NOMO-1 treated with DMSO at 0.1 percent for 48 hours (cell line): ENCODE data around the gene RAD51C.
"Not testable (repeated sequence)": the region's sequence is repeated elsewhere in the genome, so short reads cannot be mapped to it uniquely, and the experiment has no call there.

Experiments
- DNase-seq: peaks from one replicate; lab custom pipeline; 2025; ENCODE audit not compliant: unreplicated experiment; lab: John Stamatoyannopoulos, UW

The RAD51C gene

DNA sequence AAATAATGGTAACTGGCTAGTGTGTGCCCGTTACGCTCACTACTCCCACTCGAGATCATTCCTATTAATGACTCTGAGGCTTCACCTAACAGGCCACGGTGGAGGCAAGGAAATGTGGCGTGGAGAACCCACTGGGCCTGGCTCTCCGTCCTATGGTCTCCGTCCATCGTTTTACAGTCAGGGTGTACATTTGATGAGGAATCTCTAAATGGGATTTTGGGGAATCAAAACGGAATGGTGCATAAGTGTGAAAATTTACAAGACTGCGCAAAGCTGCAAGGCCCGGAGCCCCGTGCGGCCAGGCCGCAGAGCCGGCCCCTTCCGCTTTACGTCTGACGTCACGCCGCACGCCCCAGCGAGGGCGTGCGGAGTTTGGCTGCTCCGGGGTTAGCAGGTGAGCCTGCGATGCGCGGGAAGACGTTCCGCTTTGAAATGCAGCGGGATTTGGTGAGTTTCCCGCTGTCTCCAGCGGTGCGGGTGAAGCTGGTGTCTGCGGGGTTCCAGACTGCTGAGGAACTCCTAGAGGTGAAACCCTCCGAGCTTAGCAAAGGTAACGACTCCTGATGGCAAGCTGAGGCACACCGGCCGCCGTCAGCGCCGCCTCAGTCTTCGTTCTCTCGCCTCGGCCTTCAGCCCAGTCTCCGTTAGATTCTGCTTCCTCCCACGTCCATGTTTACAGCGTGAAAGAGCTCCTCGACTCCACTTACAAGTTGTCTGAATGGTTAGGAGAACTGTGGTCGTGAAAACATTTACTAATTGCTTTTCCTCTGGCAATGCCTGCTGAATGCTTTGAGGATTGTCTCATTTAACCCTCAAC is at the start of gene RAD51C:
Gene RAD51C, plus strand, starts transcription at position 364 of the 817 bp plus-strand sequence. Its CDS starts 42 bp downstream, at position 406.
- DNase-seq: peak; percentile 91

DNA sequence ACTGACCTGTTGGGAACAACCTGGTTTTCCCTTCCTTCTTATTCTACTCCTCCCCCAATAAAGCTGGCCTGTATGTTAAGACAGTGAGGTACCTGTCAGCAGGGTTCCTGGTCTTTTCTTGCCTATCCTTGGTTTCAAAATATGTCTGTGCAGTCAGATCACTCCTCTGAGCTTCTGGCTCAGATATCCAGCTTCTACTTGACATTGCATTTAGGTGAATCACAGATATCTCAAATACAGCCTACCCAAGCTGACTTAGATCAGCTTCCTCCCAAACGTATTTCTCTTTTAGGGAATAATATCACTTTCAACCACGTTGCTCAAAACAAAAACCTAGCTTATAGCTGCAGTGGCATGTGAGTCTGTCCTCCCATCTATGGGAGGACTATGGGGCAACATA is 49.3 kb upstream of the RAD51C start:
- DNase-seq: no peak

DNA sequence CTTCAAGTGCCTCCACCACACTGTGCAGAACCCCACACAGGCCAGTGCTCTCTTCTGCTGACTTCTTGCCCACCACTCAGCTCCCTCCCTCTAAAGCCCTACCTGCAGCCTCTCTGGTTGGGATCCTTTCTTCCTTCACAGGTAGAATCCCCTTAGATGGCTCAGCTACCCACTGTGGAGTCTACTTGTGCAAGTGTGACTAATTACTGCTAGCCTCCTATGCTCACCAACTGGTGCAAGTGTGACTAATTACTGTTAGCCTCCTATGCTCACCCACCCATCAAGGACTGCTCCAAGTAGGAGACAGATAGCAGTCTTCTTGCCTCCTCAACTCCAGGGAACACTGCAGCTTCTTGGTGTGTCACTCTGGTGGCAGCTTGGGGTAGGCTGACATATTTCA is 44.2 kb upstream of the RAD51C start:
- no peak for DNase-seq

DNA sequence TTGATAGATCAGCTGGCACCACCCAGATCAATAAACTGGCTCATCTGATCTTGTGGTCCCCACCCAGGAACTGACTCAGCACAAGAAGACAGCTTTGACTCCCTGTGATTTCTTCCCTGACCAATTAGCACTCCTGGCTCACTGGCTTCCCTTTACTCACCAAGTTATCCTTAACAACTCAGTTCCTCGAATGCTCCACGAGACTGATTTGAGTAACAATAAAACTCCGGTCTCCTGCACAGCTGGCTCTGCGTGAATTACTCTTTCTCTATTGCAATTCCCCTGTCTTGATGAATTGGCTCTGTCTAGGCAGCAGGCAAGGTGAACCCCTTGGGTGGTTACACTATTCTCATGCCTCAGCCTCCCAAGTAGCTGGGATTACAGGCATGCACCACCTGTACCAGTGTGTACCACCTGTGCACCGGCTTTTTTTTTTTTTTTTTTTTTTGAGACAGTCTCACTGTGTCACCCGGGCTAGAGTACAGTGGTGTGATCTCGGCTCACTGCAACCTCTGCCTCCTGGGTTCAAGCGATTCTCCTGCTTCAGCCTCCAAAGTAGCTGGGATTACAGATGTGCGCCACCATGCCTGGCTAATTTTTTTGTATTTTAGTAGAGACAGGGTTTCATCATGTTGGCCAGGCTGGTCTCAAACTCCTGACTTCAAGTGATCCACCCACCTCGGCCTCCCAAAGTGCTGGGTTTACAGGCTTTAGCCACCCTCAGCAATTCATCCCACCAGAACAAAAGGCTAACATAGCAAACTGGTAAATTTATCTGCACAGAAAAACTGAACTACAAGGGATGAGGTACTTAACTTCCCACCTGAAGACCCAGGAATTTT is 34.2 kb upstream of the RAD51C start:
- not testable (repeated sequence) for DNase-seq

DNA sequence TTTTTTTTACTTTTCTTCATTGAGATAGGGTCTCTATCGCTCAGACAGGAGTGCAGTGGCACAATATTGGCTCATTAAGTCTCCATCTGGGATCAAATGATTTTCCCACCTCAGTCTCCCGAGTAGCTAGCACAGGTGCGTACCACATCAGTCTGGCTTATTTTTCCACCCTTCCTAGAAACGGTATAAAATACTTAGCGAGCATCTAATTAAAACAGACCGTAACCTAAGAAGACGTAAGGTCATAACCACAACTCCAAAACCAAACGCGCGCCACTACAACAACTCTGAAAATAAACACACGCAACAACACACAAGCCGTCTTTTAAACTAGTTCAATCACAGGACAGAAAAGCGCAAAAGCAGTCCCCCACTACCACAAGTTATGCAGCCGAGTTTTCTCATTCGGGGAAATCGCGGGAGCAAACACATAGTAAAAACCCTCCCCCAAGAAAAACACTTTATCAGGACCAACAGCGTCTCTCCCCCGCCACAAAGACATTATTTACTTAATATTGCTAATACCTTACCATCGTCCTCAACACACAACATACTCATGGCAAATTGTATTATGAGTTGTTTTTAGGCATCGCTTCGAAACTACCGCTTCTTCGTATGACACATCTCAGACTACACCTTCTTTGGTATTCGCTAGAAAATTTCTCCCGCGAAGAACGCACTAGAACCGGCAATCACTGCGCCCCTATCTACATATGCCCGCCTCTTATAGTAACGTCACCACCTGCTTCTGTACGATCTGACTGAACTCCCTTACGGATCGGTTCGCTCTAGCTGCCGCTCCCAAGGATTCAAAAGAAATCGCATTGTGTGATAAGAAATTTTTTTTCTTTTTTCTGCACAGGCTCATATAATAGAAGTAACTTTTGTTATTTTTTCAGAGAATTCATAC is 33.3 kb upstream of the RAD51C start:
- peak; percentile 89 for DNase-seq

DNA sequence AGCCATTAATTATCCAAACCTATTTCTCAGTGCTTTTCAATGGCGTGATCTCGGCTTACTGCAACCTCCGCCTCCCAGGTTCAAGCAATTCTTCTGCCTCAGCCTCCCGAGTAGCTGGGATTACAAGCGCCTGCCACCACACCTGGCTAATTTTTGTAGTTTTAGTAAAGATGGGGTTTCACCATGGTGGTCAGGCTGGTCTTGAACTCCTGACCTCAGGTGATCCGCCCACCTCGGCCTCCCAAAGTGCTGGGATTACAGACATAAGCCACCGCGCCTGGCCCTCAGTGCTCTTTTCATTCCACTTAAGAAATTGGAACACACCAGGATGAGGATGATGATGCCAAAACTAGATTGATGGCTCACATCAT is 32.7 kb upstream of the RAD51C start:
- DNase-seq: not testable (repeated sequence)

DNA sequence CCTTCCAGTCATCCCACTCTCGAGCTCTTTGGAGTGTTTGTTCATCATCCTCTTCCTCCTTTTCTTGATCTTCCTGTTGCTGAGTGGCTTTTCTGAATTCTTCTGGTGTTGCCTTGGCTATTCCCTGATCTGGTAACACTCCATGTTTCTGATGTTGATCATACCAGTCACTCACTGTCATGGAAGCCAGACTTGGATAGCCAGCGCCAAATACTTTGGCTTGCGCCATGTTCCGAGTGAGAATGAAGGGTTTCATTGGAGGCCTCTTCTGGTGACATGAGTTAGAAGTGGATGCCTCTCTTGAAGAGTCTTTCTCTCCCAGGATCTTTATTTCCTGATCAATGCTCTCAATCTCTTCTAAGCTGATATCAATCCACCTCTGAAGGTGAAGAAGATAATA is 31.8 kb upstream of the RAD51C start:
- no peak for DNase-seq

DNA sequence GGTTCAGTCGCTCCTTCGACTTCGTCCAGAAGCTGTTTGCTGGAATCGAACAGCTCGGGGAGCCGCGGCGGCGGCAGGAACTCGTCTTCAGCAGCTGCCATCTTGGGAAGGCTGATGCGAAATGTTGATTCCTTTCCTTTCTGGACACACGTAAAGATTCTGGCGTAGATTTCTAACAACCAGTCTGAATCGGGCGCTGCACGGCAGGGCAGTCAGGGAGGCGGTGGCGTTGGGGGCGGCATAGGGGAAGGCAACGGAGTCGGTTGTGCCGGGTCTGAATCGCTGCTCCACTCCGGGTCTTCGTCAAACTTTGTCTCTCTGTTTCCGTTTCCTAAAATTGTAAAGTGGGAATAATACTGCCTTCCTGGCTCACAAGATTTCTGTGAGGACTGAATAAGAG is 30.9 kb upstream of the RAD51C start:
- DNase-seq: no peak

DNA sequence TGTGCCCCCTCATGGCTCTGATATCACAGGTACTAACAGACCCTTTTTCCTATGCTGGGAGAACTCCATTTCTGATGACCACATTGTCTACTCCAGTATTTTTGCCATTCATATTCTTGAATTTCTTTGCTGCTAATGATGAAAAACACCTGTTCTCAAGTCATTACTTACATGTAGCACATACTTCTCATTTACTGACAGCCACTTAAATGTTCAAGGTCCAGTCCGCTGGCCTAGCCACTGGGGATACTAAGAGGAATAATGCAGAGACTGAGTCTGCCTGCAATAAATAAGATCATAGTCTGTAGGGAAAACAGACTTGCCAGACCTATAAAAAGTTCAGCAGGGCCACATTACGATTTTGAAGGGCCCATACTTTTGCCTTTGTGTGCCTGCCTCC is 28.1 kb upstream of the RAD51C start:
- DNase-seq: no peak

DNA sequence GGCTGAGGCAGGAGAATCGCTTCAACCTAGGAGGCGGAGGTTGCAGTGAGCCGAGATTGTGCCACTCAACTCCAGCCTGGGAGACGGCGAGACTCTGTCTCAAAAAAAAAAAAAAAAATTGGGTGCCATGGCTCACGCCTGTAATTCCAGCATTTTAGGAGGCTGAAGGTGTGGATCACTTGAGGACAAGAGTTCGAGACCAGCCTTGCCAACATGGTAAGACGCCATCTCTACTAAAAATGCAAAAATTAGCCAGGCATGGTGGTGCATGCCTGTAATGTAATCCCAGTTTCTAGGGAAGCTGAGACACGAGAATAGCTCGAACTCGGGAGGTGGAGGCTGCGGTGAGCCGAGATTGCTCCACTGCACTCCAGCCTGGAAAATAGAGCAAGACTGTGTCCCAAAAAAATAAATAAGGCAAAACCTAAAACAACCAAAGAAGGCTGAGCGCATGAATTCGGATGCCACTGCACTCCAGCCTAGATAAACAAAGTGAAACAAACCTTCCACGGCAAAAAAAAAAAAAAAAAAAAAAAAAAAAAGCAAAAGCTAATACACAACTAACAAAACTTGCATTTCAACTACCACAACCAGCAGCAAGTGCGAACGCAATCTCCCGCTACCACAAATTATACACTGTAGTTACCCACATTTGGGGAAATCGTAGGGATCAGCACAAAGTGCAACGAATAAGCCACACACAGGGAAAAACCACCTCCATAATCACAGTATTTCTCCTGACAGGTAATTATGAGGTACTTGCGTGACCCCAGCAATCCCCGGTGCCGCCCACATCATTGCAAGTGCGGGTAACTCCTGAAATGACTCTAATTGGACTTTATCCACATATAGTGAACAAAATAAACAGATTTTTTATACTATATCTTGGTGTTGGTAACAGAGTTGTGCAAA is 26.2 kb upstream of the RAD51C start:
- DNase-seq: no peak

DNA sequence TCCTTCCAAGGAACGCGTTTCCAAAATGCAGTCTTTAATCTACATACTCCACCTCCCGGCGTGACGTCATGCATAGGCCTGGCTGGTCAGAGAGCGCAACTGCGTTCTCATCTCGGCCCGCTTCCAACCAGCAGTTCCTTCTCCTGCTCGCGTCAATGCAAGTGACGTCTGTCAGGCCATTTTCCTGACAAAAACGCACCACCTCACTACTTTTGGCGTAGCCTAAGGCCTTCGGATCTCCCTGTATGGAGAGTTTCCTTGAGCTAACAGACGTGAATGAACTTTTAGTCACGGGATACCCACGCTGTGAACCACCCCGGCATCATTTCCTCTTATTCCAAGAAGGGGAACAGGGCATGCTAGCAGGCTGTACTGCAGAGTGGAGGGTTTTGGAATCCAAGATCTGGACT is 25.5 kb upstream of the RAD51C start:
- peak; percentile 89 for DNase-seq

DNA sequence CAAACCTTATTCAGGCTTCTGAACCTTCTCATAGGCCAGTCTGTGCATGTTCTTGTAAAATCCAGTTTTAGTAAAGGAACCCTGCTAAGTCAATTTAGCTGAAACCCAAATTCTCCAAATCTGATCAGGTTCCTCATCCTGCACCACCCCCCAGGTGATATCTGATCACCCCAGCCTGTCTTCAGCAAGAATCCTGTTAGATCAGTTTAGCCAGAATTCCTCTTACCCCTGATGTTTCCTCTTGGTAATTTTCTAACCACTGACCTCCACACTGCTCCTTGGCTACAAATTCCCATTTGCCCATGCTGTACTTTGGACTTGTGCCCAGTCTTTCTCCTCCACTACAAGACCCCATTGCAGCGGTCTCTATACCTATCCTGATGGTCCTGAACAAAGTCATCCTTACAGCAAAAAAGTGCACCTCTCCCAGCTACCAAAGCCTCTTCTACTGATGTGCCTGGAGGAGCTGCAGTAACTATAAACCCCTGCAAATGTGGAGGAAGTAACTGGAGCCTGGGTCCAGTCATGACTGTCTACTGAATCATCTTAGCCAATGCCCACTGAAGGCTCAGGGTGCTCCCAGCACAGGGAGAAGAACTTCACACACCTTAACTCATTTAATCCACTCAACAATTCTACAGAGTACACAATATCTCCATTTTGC is 24.3 kb upstream of the RAD51C start:
- no peak for DNase-seq

DNA sequence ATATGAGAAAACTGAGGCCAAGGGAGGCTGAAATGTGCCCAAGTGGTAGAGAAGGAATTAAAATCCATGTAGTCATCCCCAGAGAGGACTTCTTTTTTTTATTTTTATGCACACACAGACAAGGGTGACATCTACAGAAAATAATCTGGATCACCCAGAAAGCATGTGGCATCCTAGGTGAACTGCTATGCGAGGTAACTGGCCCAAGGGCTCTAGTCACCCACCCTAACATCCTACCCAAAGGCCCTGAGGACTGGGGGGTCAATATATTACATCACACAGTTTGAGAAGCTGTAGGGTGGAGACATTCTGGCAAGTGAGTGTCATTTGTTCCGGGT is 23.8 kb upstream of the RAD51C start:
- DNase-seq: no peak

DNA sequence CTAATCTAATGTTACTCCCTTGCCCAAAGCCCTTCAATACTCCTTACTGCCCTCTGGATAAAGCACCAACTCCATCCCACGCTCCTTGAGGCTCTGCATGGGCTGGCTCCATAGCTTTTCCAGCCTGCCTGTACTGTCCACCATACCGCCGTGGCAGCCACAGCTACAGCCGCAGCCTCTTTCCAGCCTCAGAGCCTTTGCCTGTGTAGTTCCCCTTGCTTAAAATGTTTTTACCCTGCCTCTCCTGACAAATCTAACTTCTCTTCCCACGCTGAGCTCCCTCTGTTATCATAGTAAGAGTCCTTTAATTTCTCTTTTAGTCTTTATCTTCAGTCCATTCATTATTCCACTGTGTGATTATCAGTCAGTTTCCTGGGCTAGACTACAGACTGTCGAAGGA is 22.5 kb upstream of the RAD51C start:
- no peak for DNase-seq

DNA sequence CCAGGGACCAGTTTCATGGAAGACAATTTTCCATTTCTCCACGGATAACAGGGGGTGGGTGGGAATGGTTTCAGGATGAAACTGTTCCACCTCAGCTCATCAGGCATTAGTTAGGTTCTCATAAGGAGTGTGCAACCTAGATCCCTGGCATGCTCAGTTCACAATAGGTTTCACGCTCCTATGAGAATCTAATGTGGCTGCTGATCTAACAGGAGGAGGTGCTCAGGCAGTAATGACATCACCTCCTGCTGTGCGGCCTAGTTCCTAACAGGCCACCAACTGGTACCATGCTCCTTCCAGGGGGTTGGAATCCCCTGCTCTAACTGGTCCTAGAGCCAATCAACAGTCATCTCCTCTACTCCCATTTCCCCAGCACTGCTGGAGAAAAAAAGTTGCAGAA is 20.4 kb upstream of the RAD51C start:
- no peak for DNase-seq

DNA sequence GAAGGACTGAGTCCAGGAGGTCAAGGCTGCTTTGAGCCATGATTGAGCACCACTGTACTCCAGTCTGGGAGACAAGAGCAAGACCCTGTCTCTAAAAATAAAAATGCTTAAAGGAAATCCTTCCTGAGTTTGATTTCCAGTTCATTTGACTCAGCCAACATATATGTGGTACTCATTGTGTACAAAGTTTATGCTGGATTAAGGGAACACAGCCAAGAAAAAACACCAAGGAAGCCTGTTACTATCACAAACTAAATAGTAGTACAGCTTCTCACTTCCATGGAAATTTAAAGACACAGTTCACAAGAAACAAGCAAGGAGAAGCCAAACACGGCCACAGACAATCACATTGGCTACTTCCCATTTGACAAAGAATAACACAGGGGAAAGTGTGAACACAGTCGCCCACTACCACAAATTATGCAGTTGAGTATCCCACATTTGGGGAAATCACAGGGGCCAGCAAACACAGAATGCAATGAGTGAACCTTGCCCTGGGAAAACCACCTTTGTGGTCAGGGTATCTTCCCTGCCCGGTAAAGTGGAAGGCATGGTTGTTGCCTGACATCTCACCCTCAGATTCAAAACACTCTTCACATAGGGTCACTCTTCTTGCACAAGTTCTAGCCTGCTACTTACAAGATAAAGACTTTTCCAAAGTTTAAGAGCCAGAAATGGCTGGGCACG is 15.1 kb upstream of the RAD51C start:
- no peak for DNase-seq

DNA sequence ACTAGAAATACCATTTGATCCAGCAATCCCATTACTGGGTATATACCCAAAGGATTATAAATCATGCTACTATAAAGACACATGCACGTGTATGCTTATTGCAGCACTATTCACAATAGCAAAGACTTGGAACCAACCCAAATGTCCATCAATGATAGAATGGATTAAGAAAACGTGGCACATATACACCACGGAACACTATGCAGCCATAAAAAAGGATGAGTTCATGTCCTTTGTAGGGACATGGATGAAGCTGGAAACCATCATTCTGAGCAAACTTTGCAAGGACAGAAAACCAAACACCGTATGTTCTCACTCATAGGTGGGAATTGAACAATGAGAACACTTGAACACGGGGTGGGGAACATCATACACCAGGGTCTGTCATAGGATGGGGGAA is 14.1 kb upstream of the RAD51C start:
- DNase-seq: not testable (repeated sequence)

DNA sequence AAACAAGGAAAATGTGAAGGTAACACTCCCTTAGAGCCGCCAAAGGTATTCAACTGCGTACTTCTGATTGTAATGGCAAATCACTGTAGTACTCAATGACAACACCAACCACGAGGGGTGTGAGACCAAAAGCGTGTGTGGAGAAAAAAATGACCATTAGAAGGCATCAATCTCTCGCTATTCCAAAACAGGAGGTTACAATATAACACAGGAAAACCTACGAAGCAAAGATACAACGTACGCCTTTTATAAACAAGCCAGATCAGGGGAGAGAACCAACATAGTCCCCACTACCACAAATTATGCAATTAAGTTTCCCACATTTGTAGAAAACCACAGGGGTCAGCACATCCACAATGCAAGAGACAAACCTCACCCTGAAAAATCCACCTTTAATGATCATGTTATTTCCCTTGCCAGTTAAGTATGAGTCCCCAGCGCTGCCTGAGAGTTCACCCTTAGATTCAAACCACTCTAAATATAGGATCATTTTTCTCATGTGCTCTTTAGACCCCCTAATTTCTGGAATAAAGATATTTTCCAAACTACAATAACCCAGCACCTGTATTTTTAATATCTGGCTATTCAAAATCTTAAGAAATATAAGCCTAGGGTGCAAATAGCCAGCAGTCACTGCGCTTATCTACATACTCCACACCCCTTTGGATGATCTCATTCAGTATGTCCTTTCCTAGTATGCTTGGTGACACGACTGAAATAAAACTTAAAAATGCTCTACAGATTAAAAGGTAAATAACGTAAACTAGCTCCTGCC is 13.0 kb upstream of the RAD51C start:
- no peak for DNase-seq

DNA sequence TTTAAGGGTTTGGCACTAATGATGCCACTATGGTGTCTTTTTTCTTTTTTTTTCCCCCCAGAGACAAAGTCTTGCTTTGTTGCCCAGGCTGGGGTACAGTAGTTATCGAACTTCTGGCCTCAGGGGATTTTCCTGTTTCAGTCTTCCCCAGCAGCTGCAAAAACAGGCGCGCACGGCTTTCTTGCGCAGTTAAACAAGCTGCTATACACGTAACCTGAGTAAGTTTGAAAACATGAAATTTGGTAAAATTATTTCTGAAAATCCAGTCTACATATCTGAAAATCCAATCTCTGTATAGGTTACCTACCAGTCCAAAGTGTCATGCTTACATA is 12.4 kb upstream of the RAD51C start:
- DNase-seq: no peak
